Measurements from ENCODE around the gene ZNF805. TPM values are rescaled to one million over a fixed set of nuclear protein-coding genes. Genes with fewer than 3 reads are reported as not detected.

Gene ZNF805
- total RNA-seq, 2 donors from 2014 or later: 31.6 to 32.7 TPM

Other genes with a start within 250 kb of the ZNF805 start
- gene USP29, start 120.6 kb upstream of the ZNF805 start, total RNA-seq: not detected
- not detected for gene ZIM3, start 95.4 kb upstream of the ZNF805 start, total RNA-seq
- not detected for gene DUXA, start 73.1 kb upstream of the ZNF805 start, total RNA-seq
- gene ZNF264, start 49.1 kb upstream of the ZNF805 start, total RNA-seq: 10 to 100 TPM; 41.1 to 43.8 TPM
- 1 to 10 TPM in 1 of 2 donors, under 1 TPM in 1; 0.55 to 1.2 TPM for gene AURKC, start 9.6 kb upstream of the ZNF805 start, total RNA-seq
- 10 to 100 TPM; 69.1 to 73.1 TPM for gene ZNF460, start 39.9 kb downstream of the ZNF805 start, total RNA-seq
- gene ZNF543, start 79.8 kb downstream of the ZNF805 start, total RNA-seq: 1 to 10 TPM; 5.3 TPM
- 1 to 10 TPM; 5.6 to 6.6 TPM for gene ZNF304, start 110.6 kb downstream of the ZNF805 start, total RNA-seq
- gene TRAPPC2B, start 122.9 kb downstream of the ZNF805 start, total RNA-seq: 1 to 10 TPM; 8.7 to 9.5 TPM
- 1 to 10 TPM in 1 of 2 donors, under 1 TPM in 1; 0.77 to 1.1 TPM for gene ZNF547, start 122.9 kb downstream of the ZNF805 start, total RNA-seq
- 10 to 100 TPM; 58.9 to 66.7 TPM for gene ZNF548, start 149.2 kb downstream of the ZNF805 start, total RNA-seq
- 1 to 10 TPM; 7.2 to 8.8 TPM for gene ZNF17, start 170.5 kb downstream of the ZNF805 start, total RNA-seq
- 1 to 10 TPM; 5.9 to 9.8 TPM for gene ZNF749, start 194.7 kb downstream of the ZNF805 start, total RNA-seq
- not detected for gene VN1R1, start 216.5 kb downstream of the ZNF805 start, total RNA-seq
- gene ZNF772, start 236.9 kb downstream of the ZNF805 start, total RNA-seq: 1 to 10 TPM; 1.4 to 1.5 TPM
- 1 to 10 TPM; 6.8 to 7.0 TPM for gene ZNF419, start 247.1 kb downstream of the ZNF805 start, total RNA-seq

Data from T-helper 17 cell (primary cell).